BJ (cell line): ENCODE measurements around the gene PRAF2. TPM values are rescaled to one million over a fixed set of nuclear protein-coding genes. Genes with fewer than 3 reads are reported as not detected.
A peak's percentile ranks its signal among the peaks of the same experiment; 100 is the strongest.

Source experiments
- CTCF ChIA-PET: fragments of 350-600 bp; formaldehyde crosslinking; extraction: SDS; loops from one replicate; lab custom pipeline; 2021; ENCODE audit warnings: antibody characterized with exemption, inconsistent platforms; lab: Yijun Ruan, JAX
- POLR2A ChIA-PET: fragments of 300-600 bp; sonication (Branson Sonifier 250); formaldehyde crosslinking; extraction: SDS; loops from one replicate; lab custom pipeline; 2021; ENCODE audit warnings: antibody characterized with exemption; lab: Charles Lee
- DNase-seq: peaks from one replicate; pipeline ENCODE4 v3.0.0-alpha.2; 2011; ENCODE audit warnings: low read depth
- H3K27me3 ChIP-seq: 2 replicates; pipeline ENCODE4 v1.6.0; 2011; ENCODE audit warnings: low read length; ENCODE audit not compliant: control insufficient read depth, insufficient read depth
- H3K36me3 ChIP-seq: 2 replicates; pipeline ENCODE4 v1.5.1; 2011; ENCODE audit warnings: low read length; ENCODE audit not compliant: control insufficient read depth, insufficient read depth
- H3K4me3 ChIP-seq: 2 replicates; pipeline ENCODE4 v1.5.1; 2011; ENCODE audit warnings: low read depth, mild to moderate bottlenecking, control low read depth, low read length
- CTCF ChIP-seq: IDR thresholded peaks from 2 replicates; pipeline ENCODE4 v1.5.1; 2011; ENCODE audit warnings: low read depth, mild to moderate bottlenecking, control low read depth, inconsistent platforms, low read length, moderate library complexity; ENCODE audit not compliant: insufficient read depth
- polyA plus RNA-seq: library from polyadenylated mRNA; depleted of rRNA; stranded (reverse); fragments of >200 nt; gene quantifications from 2 replicates; pipeline ENCODE4 v1.2.3, GENCODE V29; 2011

Gene PRAF2
- polyA plus RNA-seq, 1 experiment = 48.8 TPM

- Histone ChIP-seq H3K27me3 (no peaks in the 10 kb centered on the region), H3K4me3 (no peak overlapping the region), H3K36me3 (peaks cover 15% of the 10 kb centered on the region)
- ChIA-PET CTCF (no interaction called here), POLR2A (no interaction called here)
- DNase-seq = no peak
- TF ChIP-seq CTCF = no peak
These were observed 42.3 kb upstream of the PRAF2 start for GRCh38 chrX:49116076-49116475.

- POLR2A ChIA-PET = interaction anchor here (0.6 kb wide), 1 partner anchor 80 kb away, joined by 5 read pairs; no protein-coding TSS in a partner anchor
- CTCF ChIA-PET = no interaction called here
- Histone ChIP-seq H3K27me3 (no peaks in the 10 kb centered on the region), H3K36me3 (peaks cover 11% of the 10 kb centered on the region), H3K4me3 (no peak overlapping the region)
- TF ChIP-seq CTCF = no peak
- no peak for DNase-seq
These were observed 38.0 kb upstream of the PRAF2 start for GRCh38 chrX:49111791-49112190.

GRCh38 chrX:49110417-49110816, 36.6 kb upstream of the PRAF2 start:
- ChIA-PET POLR2A (no interaction called here), CTCF (no interaction called here)
- no peaks in the 10 kb centered on the region for H3K27me3 ChIP-seq
- DNase-seq = no peak
- peaks cover 6% of the 10 kb centered on the region for H3K36me3 ChIP-seq
- no peak for TF ChIP-seq CTCF
- no peak overlapping the region for H3K4me3 ChIP-seq

GRCh38 chrX:49108641-49109040, 34.8 kb upstream of the PRAF2 start:
- Histone ChIP-seq H3K27me3 (no peaks in the 10 kb centered on the region), H3K36me3 (peaks cover 4% of the 10 kb centered on the region), H3K4me3 (no peak overlapping the region)
- no peak for TF ChIP-seq CTCF
- ChIA-PET CTCF (no interaction called here), POLR2A (no interaction called here)
- no peak for DNase-seq

- ChIA-PET POLR2A (no interaction called here), CTCF (interaction anchor here (1.4 kb wide), 1 partner anchor 135 kb away, joined by 4 read pairs; no protein-coding TSS in a partner anchor)
- no peaks in the 10 kb centered on the region for H3K27me3 ChIP-seq
- DNase-seq = no peak
- peaks cover 2% of the 10 kb centered on the region; the same call in 1 of the 2 replicates for H3K36me3 ChIP-seq
- no peak overlapping the region for H3K4me3 ChIP-seq
- peak; percentile 54 for TF ChIP-seq CTCF
These were observed 33.1 kb upstream of the PRAF2 start for GRCh38 chrX:49106930-49107329.
